Stomach (tissue), 4 donors: ENCODE results near the gene CCDC88B.

Experiments used
- CTCF ChIP-seq, 7 experiments: fragments of 450-650 bp in 4 of 7; fragments of 200-600 bp in 3 of 7; sonication (generic) in 3 of 7; IDR thresholded peaks; one replicate each; pipeline ENCODE4 v1.5.1; 2016 to 2019; ENCODE audit warnings: antibody characterized with exemption in 7 of 7, control low read depth in 2 of 7, mild to moderate bottlenecking in 1 of 7
- POLR2A ChIP-seq, 4 donors: fragments of 450-650 bp; IDR thresholded peaks; one replicate each; pipeline ENCODE4 v1.6.1; 2016; ENCODE audit warnings: antibody characterized with exemption in 4 of 4, control low read depth in 2 of 4, mild to moderate bottlenecking in 1 of 4, moderate library complexity in 1 of 4
- POLR2AphosphoS5 ChIP-seq, 3 donors: sonication (generic); formaldehyde crosslinking; IDR thresholded peaks; one replicate each; pipeline ENCODE4 v1.6.1; 2016; ENCODE audit warnings: antibody characterized with exemption in 3 of 3

DNA sequence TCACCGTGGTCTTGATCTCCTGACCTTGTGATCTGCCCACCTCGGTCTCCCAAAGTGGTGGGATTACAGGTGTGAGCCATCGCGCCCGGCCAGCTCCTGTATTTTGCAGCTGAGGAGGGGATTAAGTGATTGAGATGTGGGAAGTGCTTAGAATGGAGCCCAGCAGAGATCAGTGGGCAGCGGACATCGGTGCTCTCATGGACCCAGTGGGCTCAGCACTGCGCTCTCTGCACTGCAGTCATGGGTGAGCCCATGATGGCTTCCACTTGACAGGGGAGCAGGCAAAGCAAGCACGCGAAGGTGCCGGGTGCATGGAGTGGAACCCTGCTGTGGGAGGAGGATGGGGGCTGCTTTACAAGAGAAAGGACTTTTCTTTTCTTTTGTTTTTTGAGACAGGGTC is 9.1 kb upstream of the CCDC88B start:
- TF ChIP-seq POLR2A (IDR thresholded peaks at IDR 0.05) (no peak), CTCF (IDR thresholded peaks at IDR 0.05) (no peak), POLR2AphosphoS5 (IDR thresholded peaks at IDR 0.05) (no peak)
